Right cardiac atrium (tissue), 5 donors: ENCODE data around the gene DCP1B. TPM values are rescaled to one million over a fixed set of nuclear protein-coding genes. Genes with fewer than 3 reads are reported as not detected.

Source experiments
- ATAC-seq, 2 donors: fragments of 200-7000 bp; cut with Tn5 transposase; one replicate each; pipeline versions ENCODE4 v1.8.0 to v1.9.1; 2020; ENCODE audit warnings: moderate library complexity in 2 of 2, mild to moderate bottlenecking in 1 of 2
- DNase-seq, 3 donors: peaks; one replicate each; pipeline ENCODE4 v3.0.0-alpha.2; 2020
- H3K27ac ChIP-seq: one replicate; pipeline ENCODE4 v1.5.1; 2013; ENCODE audit warnings: mild to moderate bottlenecking, low read length, control low read depth, moderate library complexity
- H3K27me3 ChIP-seq: one replicate; pipeline ENCODE4 v1.6.1; 2013; ENCODE audit not compliant: control insufficient read depth, insufficient read depth
- H3K4me1 ChIP-seq: one replicate; pipeline ENCODE4 v1.6.1; 2013; ENCODE audit warnings: low read length; ENCODE audit not compliant: control insufficient read depth, insufficient read depth
- H3K4me3 ChIP-seq: one replicate; pipeline ENCODE4 v1.5.1; 2013; ENCODE audit warnings: low read length, control low read depth
- H3K9me3 ChIP-seq: one replicate; pipeline ENCODE4 v1.6.1; 2013; ENCODE audit warnings: low read length; ENCODE audit not compliant: control insufficient read depth
- WGBS: extraction: QIAGEN DNeasy Blood & Tissue Kit; methylation state at CpG from one replicate; pipeline ENCODE4 v1.1.7; 2013; 5-methylcytosine and 5-hydroxymethylcytosine counted together
- intact Hi-C, 4 donors: fragments of 100-400 bp; cut with DNase I; formaldehyde crosslinking; loops; one replicate each; pipeline versions ENCODE4 v1.11.0 to v1.14.0; 2022 to 2023
- polyA plus RNA-seq: library from polyadenylated mRNA; stranded (reverse); fragments of 200-250 nt; gene quantifications from one replicate; pipeline ENCODE4 v1.2.3, GENCODE V29; 2013
- total RNA-seq, 4 donors: library from RNA; stranded (reverse); fragmentation: NEBNext Ultra II Directional; extraction: Animal tissue kit (Norgen Biotek cat#: 25700); gene quantifications; one replicate each; pipeline ENCODE4 v1.2.1, GENCODE V29; 2021
- donor health status: healthy with polysubstance abuse.
- donor health status: DM: no; HTN: yes; CAD: no.
- donor health status: DM: no; HTN: no; CAD: no.
- donor health status: DM: no; HTN: yes; CAD: no; lungs with severe emphysema.
- donor health status: DM: yes; HTN: yes; CAD: no.

DCP1B gene
- total and polyA plus RNA-seq, 5 donors, result 3.4 to 4.8 (median 3.5) TPM

- H3K27ac ChIP-seq, result no peak overlapping the region
- H3K27me3 ChIP-seq, result no peaks in the 10 kb centered on the region
- peak in 2 of 3 donors; percentile 40 to 43 for DNase-seq
- intact Hi-C loops, result no loop called here
- H3K4me1 ChIP-seq, result peaks cover 5% of the 10 kb centered on the region
- no peaks in the 10 kb centered on the region for H3K9me3 ChIP-seq
- H3K4me3 ChIP-seq, result no peak overlapping the region
- WGBS, result 50% methylated on average over 22 of the region's 22 CpGs
- peak in 1 of 2 donors; percentile 2 for ATAC-seq
Measured at GRCh38 chr12:1917172-1918070, 86.8 kb downstream of the DCP1B start.

GRCh38 chr12:1916371-1917171, 87.7 kb downstream of the DCP1B start:
- no peaks in the 10 kb centered on the region for H3K9me3 ChIP-seq
- peak overlapping the region; percentile 50 for H3K27ac ChIP-seq
- H3K4me3 ChIP-seq, result no peak overlapping the region
- WGBS, result 29% methylated on average over 18 of the region's 18 CpGs
- DNase-seq (peak; percentile 65 to 93 (median 87)), ATAC-seq (peak; percentile 71 to 79)
- H3K4me1 ChIP-seq, result peaks cover 5% of the 10 kb centered on the region
- intact Hi-C loops, result no loop called here
- H3K27me3 ChIP-seq, result no peaks in the 10 kb centered on the region

GRCh38 chr12:1915082-1915968, 88.9 kb downstream of the DCP1B start:
- Histone ChIP-seq H3K4me1 (peaks cover 5% of the 10 kb centered on the region), H3K27me3 (no peaks in the 10 kb centered on the region), H3K9me3 (no peaks in the 10 kb centered on the region), H3K27ac (no peak overlapping the region), H3K4me3 (no peak overlapping the region)
- ATAC-seq (no peak), DNase-seq (peak in 1 of 3 donors; percentile 28)
- intact Hi-C loops, result no loop called here
- 79% methylated on average over 18 of the region's 18 CpGs for WGBS

GRCh38 chr12:1914114-1914911, 89.9 kb downstream of the DCP1B start:
- DNase-seq (peak in 1 of 3 donors; percentile 30), ATAC-seq (no peak)
- Histone ChIP-seq H3K4me3 (no peak overlapping the region), H3K4me1 (peaks cover 5% of the 10 kb centered on the region), H3K9me3 (no peaks in the 10 kb centered on the region), H3K27ac (no peak overlapping the region), H3K27me3 (no peaks in the 10 kb centered on the region)
- intact Hi-C loops, result no loop called here
- 86% methylated on average over 17 of the region's 17 CpGs for WGBS

GRCh38 chr12:1913377-1914113, 90.7 kb downstream of the DCP1B start:
- no peaks in the 10 kb centered on the region for H3K27me3 ChIP-seq
- WGBS, result 67% methylated on average over 12 of the region's 12 CpGs
- intact Hi-C loops, result no loop called here
- peaks cover 5% of the 10 kb centered on the region for H3K4me1 ChIP-seq
- DNase-seq (no peak), ATAC-seq (no peak)
- H3K4me3 ChIP-seq, result no peak overlapping the region
- no peak overlapping the region for H3K27ac ChIP-seq
- H3K9me3 ChIP-seq, result no peaks in the 10 kb centered on the region

GRCh38 chr12:1912580-1913376, 91.5 kb downstream of the DCP1B start:
- WGBS, result 76% methylated on average over 18 of the region's 18 CpGs
- intact Hi-C loops, result no loop called here
- no peak overlapping the region for H3K27ac ChIP-seq

GRCh38 chr12:1911598-1912575, 92.4 kb downstream of the DCP1B start:
- H3K4me1 ChIP-seq, result no peaks in the 10 kb centered on the region
- no peaks in the 10 kb centered on the region for H3K27me3 ChIP-seq
- no peak for ATAC-seq
- intact Hi-C loops, result no loop called here
- 84% methylated on average over 16 of the region's 16 CpGs for WGBS
- H3K4me3 ChIP-seq, result no peak overlapping the region
- no peaks in the 10 kb centered on the region for H3K9me3 ChIP-seq
- no peak overlapping the region for H3K27ac ChIP-seq
- no peak for DNase-seq

More at GRCh38 chr12:1912580-1913376, 91.5 kb downstream of the DCP1B start:
- Histone ChIP-seq H3K27me3 (no peaks in the 10 kb centered on the region), H3K9me3 (no peaks in the 10 kb centered on the region), H3K4me1 (peaks cover 5% of the 10 kb centered on the region), H3K4me3 (no peak overlapping the region)
- no peak for DNase-seq
- no peak for ATAC-seq

GRCh38 chr12:1910468-1910867, 93.8 kb downstream of the DCP1B start:
- Histone ChIP-seq H3K9me3 (no peaks in the 10 kb centered on the region), H3K4me1 (no peaks in the 10 kb centered on the region), H3K27me3 (no peaks in the 10 kb centered on the region), H3K27ac (no peak overlapping the region), H3K4me3 (no peak overlapping the region)
- DNase-seq, result no peak
- no peak for ATAC-seq
- intact Hi-C loops, result no loop called here
- 95% methylated on average over 3 of the region's 3 CpGs for WGBS
